ELR (cell line): Measurements from ENCODE around the gene ENTREP3.
"Not testable (repeated sequence)": the region's sequence is repeated elsewhere in the genome, so short reads cannot be mapped to it uniquely, and the experiment has no call there.

Experiments used
- DNase-seq: peaks from one replicate; pipeline ENCODE4 v3.0.0-alpha.2; 2015; ENCODE audit warnings: low read depth

Gene ENTREP3

GRCh38 chr1:155223047-155223446 is 32.2 kb downstream of the ENTREP3 start:
- DNase-seq = no peak

GRCh38 chr1:155220211-155220965 is 34.9 kb downstream of the ENTREP3 start:
- not testable (repeated sequence) for DNase-seq

- peak; percentile 56 for DNase-seq
Observed at GRCh38 chr1:155219592-155220031, 35.7 kb downstream of the ENTREP3 start.

GRCh38 chr1:155218854-155219591 is 36.3 kb downstream of the ENTREP3 start:
- DNase-seq = peak; percentile 82

- not testable (repeated sequence) for DNase-seq
Observed at GRCh38 chr1:155214702-155215101, 40.6 kb downstream of the ENTREP3 start.

GRCh38 chr1:155212051-155212440 is 43.2 kb downstream of the ENTREP3 start:
- DNase-seq = not testable (repeated sequence)

- not testable (repeated sequence) for DNase-seq
Observed at GRCh38 chr1:155211381-155212050, 43.8 kb downstream of the ENTREP3 start.

- no peak for DNase-seq
Observed at GRCh38 chr1:155210314-155211104, 44.8 kb downstream of the ENTREP3 start.

GRCh38 chr1:155209312-155209721 is 46.0 kb downstream of the ENTREP3 start:
- DNase-seq = no peak

GRCh38 chr1:155208541-155209311 is 46.6 kb downstream of the ENTREP3 start, which contains the start of gene MTX1:
MTX1 (plus strand) TSS chr1:155208695; CDS start chr1:155208805, 110 bp downstream.
- DNase-seq = peak; percentile 85

GRCh38 chr1:155207806-155208540 is 47.3 kb downstream of the ENTREP3 start, which contains the start of gene THBS3:
THBS3 (minus strand) TSS chr1:155207897; CDS start chr1:155207876, 21 bp downstream.
- DNase-seq = peak; percentile 43

GRCh38 chr1:155206891-155207805 is 48.1 kb downstream of the ENTREP3 start:
- DNase-seq = peak; percentile 89

GRCh38 chr1:155205969-155206593 is 49.2 kb downstream of the ENTREP3 start:
- no peak for DNase-seq

GRCh38 chr1:155205035-155205434 is 50.2 kb downstream of the ENTREP3 start:
- DNase-seq = no peak

GRCh38 chr1:155202731-155203515 is 52.4 kb downstream of the ENTREP3 start:
- no peak for DNase-seq

GRCh38 chr1:155202198-155202597 is 53.1 kb downstream of the ENTREP3 start:
- no peak for DNase-seq

GRCh38 chr1:155200920-155201319 is 54.4 kb downstream of the ENTREP3 start:
- DNase-seq = no peak

GRCh38 chr1:155199792-155200191 is 55.5 kb downstream of the ENTREP3 start:
- DNase-seq = no peak
